Activated CD8-positive, alpha-beta memory T cell treated with anti-CD3 and anti-CD28 coated beads, Interleukin-2, amount 50 U/mL, for 1 hour (primary cell): ENCODE data around the gene AOPEP.
"Not testable (repeated sequence)": the region's sequence is repeated elsewhere in the genome, so short reads cannot be mapped to it uniquely, and the experiment has no call there.

ENCODE experiments used
- DNase-seq: peaks from one replicate; pipeline ENCODE4 v3.0.0-alpha.2; 2020; ENCODE audit errors: extremely low read depth

Gene AOPEP

DNA sequence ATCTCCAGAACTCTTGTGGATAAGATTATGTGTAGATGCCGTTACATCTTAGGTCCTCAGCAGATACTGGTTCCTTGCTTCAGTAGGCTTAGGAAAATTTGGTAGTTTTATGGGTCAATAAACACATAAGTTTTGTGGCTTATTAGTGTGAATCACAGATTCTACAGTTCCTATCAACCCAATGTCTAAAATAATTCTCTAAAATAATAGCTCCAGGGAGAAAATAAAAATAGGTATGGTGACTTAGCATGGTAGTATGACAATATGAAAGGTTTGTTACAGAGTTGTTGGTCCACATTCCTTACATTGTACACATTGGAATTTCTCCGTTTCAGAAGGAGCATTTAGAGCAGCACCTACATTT, 91.7 kb downstream of the AOPEP start:
- DNase-seq = no peak

DNA sequence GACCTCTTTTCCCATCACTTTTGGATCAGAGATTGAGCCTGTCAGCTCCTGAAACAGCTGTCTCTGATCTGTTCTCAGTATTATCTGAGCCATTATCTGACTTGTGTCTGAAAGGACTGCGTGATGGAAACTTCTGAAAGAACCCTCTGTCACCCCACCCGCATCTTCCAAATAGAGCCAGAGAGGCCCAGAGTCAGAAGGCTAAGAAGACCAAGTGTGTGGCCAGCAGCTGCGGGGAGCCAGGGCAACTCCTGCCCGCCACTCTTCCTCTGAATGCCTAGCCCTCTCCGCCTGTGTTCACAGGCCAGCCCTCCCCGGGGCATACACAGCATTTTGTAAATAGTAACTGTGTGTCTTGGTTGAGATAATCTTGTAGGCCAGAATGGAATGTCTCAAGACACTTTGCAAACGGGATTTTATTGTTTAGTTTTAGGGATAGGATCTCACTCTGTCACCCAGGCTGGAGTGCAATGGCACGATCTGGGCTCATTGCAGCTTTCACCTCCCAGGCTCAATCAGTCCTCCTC, 92.7 kb downstream of the AOPEP start:
- no peak for DNase-seq

DNA sequence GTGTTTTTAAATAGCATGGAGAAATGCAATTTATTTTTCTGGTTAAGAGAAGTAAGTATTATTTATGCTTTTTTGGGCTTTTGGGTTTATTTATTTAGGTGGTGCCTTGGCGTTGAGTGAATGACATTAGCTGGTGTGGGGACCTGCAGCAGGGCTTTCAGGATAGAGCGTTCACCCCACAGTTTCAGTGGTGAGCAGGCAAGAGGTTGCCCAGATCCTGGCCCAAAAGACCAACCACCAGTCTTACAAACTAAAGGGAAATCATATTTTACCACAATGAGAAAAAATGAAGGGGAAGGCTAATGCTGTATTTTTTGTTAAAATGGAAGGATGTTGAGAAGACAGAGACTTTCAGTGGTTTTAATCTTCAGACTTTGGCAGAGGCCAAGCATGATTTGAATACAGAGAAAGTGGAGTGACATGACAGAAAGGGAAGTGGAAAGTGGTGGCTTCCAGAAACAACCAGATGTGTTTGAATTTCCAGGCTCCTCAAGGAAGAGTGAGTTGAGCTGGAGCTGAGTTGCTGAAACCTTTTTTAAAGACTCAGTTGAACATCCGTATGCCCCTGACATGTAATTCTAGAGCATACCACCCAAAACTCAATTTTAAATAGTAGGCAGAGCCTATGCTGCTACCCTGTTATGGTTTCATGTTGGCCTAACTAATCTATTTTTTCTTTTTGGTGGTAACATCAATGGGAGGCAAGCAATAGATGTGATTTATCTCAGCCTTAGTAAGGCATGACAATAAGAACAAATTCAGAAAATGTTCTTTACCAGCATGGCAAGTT, 94.8 kb downstream of the AOPEP start:
- DNase-seq = no peak

DNA sequence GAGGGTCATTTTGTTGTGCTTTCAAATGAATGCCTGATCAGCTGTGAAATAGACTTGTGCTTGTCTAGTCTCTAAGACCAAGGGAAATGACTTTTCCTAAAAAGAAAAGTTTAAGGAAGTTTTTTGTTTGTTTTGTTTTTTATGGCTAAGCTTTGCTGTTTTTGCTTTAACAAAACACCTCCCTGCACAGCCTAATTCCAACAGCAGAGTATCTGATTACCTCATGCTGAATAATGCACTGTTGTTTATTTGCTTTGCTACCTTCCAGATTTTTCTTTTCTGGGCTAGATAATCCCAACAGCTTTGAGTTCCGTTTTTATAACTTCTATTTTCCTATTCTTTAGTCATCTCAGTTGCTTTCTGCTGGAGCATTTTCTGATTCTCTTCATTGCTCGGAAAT, 95.8 kb downstream of the AOPEP start:
- DNase-seq = no peak

DNA sequence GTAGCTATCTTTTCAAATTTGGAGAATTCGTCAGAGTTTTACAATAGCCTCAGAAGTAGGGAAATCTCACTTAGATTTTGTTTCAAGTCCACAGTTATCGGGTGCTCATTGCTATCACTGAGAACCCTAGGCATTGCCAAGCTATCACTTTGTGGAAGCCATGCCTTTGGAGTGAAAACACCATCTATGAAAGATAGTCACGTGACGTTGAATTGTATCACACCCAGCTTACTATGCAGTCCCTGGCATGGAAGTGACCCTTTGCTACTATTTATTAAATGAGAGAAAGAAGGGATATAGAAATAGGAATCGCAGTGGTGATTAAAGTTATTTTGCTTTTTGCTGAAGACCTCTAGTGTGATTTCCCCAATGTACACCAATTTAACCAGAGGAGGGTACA, 97.2 kb downstream of the AOPEP start:
- no peak for DNase-seq

DNA sequence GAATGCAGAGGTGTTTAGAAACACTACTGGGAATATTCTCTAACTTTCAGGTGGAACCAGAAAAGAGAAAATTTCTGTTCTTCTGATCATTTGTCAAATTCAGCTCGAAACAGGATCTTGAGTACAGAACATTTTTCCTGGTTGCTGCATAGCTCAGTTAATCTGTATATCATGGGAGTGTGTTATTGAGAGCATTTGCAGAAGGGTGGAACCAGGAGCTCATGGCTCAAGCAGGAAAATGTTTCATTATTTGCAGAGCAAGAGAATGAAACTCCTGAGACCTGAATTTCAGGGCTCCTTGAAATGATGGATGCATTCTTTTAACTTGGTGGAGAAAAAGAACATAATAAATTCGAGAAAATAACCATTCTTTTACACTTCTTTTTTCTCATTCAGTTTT, 97.9 kb downstream of the AOPEP start:
- DNase-seq = no peak

DNA sequence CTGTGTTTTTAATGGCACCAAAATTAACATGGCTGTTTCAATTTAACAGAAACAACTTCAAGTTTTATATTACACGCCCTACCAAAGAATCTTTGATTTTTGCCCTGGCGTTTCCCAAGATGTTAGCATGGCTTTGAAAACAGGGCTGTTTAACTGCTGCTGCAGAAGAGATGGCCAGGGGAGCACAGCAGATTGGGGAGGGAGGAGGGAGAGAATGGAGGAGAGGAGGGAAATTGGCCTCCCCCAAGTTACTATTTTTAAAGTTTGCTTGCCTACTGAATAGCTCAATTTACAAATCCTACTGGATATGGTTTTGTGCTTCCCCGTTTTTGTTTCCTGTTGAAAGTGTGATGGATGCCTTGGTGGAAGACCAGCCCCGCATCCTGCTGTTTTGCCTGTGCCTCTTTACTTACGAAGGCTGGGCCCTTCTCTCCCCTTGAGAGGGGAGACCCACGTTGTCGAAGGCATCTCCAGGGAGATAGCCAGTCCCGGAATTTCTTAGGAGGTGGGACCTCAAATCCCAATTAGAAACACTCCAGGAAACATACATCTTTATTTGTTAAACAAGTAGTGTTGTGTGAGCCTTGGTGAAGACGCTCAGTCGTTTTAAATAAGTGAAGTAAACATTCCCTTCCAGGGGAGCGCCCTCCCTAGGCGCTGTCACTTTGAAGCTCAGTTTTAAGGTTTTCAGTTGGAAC, 98.6 kb downstream of the AOPEP start:
- DNase-seq = no peak

DNA sequence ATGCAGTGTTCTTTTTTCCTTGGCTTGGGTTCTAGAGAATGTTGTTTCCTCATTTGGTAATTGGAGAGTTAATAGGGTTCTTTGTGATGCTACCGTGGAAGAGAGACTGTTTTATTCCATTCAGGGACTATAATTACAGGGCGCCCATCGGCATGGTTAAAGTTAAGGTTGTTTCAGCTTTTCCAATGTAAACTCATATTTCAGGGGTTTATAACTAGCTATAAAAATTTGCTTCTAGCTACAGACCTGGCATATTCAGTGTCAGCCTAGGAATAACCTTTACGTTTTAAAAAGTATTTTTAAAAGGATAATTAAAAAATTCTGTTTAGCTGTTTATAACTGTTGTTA, 99.1 kb downstream of the AOPEP start:
- no peak for DNase-seq

DNA sequence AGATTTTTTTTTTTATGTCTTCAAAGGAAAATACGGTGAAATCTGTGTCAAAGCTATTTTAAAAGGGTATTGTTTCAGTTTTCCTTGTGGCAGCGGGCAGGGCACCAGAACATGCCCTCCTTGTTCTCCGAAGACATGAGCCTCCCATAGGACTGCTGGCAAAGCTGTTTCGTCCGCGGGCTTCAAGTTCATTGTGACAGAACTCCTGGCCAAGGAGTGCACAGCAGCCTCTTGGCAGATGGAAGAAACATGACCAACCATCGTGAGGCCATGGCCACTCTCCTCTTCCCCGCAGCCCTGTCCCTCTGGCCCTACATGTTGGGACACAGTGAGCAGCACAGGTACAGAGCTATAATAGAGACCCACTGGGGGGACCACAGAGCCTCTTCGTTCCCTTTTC, 99.5 kb downstream of the AOPEP start:
- DNase-seq = no peak

DNA sequence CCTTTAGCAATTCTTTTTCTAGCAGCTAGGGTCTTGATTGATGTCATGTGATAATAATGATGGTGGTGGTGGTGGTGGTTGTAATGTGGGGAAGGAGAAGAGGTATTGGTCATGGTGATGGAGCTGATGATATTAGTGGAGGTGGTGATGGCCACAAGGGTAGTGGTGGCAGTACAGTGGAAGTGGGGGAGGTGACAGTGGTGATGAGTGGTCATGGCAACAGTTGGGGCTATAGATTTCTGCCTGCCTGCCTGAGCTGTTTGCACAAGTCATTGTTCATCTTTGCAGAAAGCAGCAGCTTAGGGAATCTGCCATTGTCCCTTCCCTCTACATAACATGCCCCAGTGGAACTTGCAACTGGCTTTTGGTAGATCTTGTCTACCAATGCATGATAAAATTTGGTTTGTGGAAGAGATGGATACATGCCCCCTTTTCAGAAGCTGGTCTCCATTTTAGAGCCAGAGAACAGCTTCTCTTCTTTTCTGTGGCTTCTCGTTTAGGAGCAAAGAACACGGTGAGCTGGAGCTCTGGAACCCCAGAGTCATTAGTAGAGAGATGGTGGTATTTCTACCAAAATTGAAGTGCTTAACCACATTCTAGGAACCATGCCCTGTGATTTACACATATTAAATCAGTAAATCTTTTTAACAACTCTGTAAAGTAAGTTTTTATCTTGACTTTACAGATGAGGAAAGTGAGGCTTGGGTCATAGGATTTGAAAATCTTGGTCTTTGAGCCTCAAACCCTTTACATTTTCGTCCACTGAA, 100.3 kb downstream of the AOPEP start:
- no peak for DNase-seq

DNA sequence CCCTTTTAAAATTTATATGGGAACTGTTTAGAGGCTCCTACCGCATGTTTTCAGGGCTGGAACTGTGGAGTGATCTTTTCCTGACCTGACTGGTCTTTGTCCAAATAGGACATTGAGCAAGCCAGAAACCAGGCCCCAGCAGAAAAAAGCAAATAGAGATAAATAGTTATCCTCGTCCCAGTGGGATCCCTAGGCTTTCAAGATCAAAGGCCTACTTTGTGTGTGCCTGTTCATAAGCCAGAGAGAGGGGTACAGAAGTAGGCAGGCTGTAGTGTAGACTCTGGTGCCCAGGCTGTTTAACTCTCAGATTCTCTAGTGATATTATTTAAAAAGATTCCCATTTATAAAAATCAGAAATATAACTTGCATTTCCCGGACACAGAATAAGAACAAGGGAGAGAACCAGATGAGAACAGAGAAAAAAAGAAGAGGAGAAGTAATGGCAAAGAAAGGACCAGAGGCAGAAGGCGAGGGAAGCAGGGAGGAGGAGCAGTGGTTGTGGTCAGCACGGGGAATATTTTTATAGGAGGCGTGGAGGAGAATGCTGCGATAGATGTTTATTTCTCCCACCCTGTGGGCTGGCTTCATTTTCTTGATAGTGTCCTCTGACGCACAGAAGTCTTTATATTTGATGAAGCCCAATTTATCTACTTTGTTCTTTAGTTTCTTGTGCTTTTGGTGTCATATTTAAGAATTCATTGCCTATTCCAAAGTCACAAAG, 101.2 kb downstream of the AOPEP start:
- no peak for DNase-seq

DNA sequence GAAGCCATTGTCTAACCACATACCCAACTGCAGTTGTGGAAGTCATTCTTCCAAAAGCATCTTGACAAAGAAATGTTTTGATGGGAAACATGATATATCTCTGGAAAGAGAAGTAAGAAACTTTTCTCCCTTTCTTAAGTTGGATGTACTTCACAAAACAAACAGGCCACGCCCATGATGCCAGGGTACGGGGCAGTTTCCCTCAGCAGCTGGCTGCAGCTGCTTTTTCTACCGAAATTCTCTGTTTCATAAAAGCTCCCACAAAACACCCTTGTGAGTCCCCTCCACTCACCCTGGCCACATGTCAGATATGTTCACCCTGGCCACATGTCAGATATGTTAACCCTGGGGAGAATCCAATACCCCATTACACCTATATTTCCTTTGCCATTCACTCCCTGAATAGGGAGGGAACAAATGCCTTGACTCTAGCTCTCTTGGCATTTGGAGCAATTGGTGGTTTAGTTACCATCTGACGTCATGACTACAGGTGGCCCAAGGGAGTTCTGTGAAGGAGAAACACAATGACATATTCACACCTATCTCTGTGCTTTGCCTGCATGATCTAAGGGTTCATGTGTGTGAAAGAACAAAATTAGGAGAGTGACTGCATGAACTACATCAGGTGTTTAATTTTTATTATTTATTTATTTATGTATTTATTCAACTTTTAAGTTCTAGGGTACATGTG, 103.0 kb downstream of the AOPEP start:
- no peak for DNase-seq

DNA sequence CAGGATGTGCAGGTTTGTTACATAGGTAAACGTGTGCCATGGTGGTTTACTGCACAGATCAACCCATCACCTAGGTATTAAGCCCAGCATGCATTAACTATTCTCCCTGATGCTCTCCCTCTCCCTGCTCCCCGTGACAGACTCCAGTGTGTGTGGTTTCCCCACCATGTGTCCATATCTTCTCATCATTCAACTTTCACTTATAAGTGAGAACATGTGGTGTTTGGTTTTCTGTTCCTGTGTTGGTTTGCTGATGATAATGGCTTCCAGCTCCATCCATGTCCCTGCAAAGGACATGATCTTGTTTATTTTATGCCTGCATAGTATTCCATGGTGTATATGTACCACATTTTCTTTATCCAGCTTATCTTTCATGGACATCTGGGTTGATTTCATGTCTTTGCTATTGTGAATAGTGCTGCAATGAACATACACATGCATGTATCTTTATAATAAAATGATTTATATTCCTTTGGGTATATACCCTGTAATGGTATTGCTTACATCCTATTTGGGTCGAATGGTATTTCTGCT, 103.6 kb downstream of the AOPEP start:
- not testable (repeated sequence) for DNase-seq

DNA sequence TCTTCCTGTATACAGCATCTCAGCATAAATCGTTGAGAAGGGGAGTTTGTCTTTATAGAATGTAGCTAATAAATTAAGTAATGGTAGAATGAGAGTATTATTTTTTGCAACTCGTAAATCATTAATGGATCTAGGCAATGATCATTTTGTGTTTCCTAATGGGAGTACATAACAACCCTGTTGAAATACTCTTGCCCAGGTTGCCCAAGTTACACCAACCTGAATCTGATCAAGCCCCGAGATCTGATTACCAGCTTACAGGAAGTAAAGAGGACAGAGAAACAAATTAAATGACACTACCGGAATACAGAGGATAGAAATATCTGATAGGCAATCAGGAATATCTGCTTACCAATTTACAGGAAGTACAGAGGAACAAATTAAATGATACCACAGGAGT, 107.3 kb downstream of the AOPEP start:
- no peak for DNase-seq

DNA sequence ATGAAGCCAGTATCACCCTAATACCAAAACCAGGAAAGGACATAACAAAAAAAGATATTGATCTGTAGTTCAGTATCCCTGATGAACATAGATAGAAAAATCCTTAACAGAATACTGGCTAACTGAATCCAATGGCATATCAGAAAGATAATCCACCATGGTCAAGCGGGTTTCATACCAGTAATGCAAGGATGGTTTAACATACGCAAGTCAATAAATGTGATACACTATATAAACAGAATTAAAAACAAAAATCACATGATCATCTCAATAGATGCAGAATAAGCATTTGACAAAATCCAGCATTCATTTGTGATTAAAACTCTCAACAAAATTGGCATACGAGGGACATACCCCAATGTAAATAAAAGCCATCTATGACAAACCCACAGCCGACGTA, 110.9 kb downstream of the AOPEP start:
- DNase-seq = no peak

DNA sequence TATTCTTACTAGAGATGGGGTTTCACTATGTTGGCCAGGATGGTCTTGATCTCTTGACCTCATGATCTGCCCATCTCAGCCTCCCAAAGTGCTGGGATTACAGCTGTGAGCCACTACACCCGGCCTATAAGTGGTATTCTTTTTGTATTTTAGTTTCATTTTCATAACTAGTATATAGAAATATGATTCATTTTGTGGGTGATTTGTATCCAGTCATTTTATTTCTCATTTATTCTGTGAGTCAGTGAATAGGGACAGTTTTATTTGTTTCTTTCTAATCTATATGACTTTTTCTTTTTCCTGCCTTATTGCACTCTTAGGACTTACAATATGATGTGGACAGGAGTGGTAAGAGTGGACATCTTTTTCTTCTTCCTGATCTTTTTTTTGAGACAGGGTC, 112.9 kb downstream of the AOPEP start:
- no peak for DNase-seq

DNA sequence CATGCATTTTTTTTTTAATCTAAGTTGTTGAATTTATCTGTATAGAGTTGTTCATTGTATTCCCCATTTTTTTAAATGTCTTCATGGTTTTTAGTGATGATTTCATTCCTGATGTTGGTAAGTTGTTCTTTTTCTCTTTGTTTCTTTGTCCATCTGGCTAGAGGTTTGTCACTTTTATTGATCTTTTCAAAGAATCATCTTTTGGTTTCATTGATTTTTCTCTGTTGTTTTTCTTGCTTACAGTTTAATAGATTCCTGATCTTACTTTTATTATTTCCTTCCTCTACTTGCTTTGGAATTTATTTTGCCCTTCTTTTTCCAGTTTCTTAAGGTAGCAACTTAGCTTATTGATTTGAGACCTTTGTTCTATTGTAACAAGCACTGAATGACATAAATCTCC, 114.2 kb downstream of the AOPEP start:
- DNase-seq = no peak

DNA sequence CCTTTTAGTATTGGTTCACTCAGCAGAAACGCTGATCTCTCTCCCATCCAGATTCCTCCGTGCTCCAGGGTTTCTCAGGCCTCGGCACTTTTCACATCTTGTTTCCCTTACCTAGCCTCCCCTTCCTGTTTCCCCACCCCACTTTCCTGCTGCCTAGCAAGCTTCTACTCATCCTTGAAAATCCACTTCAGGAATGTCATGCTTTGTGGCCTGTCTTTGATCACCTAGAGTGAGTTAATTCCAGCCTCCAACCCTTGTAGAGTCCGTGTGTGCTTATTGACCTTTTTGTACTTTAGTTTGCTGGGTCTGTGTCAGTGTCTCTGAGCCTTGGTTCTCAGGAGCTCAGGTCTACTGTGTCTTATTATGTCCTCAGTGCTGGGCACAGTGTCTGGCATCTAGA, 116.6 kb downstream of the AOPEP start:
- no peak for DNase-seq

DNA sequence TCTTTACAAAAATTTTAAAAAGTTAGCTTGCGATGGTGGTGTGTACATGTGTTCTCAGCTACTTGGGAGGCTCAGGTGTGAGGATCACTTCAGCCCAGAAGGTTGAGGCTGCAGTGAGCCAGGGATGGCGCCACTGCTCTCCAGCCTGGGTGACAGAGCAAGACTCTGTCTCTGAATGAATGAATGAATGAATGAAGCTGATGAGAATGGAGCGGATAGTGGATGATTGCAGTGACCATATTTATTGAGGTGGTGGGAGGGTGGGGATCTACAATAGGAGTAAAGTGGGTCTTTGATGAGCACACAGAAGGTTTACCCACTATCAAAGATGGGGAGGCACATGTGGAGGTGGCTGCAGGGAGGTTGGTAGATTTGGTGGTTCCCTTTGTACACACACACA, 120.2 kb downstream of the AOPEP start:
- no peak for DNase-seq

DNA sequence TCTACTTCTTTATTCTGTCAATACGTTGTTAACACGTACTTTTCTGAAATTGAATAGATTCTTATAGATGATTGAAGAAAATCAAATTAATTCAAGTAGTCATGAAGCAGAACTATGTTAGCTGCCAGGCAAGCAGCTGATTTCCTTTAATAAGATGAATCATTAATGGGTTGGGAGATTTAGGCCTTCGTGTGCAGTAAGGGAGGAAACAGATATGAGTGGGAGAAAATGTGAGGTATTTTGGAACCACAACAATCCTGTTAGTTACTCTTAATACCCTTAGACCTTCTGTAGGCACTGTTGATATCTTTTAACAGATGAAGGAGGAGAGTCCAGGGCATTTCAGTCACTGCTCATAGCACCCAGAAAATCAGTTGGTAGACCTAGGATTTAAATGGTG, 121.0 kb downstream of the AOPEP start:
- no peak for DNase-seq

DNA sequence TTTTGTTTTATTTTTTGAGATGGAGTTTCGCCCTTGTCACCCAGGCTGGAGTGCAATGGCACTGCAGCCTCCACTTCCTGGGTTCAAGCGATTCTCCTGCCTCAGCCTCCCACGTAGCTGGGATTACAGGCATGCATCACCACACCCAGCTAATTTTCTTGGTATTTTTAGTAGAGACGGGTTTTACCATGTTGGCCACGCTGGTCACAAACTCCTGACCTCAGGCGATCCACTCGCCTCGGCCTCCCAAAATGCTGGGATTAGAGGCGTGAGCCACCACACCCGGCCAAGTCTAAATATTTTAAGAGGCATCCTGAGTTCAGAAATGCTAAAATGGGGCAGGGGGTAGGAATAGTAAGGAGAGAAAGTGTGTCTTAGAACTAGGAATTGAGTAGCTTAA, 122.3 kb downstream of the AOPEP start:
- not testable (repeated sequence) for DNase-seq
